Lung (tissue), 12 donors: Measurements from ENCODE around the gene EPS8. TPM values are rescaled to one million over a fixed set of nuclear protein-coding genes. Genes with fewer than 3 reads are reported as not detected.

Experiments used
- ATAC-seq: fragments of 200-7000 bp; cut with Tn5 transposase; one replicate; pipeline ENCODE4 v1.9.1; 2020; ENCODE audit warnings: moderate number of reproducible peaks; ENCODE audit not compliant: insufficient read depth, low FRiP score
- DNase-seq, 3 donors: peaks; one replicate each; pipeline ENCODE4 v3.0.0-alpha.2; 2013 to 2017
- H3K27ac ChIP-seq, 2 donors: one replicate each; pipeline ENCODE4 v1.5.1; 2013; ENCODE audit warnings: mild to moderate bottlenecking in 2 of 2, moderate library complexity in 2 of 2, control low read depth in 1 of 2, inconsistent platforms in 1 of 2, low read depth in 1 of 2, low read length in 1 of 2
- H3K27me3 ChIP-seq, 3 donors: one replicate each; pipeline ENCODE4 v1.5.1; 2013; ENCODE audit warnings: low read length in 2 of 3; ENCODE audit not compliant: control insufficient read depth in 3 of 3, insufficient read depth in 3 of 3
- H3K36me3 ChIP-seq, 4 donors: one replicate each; pipeline ENCODE4 v1.5.1; 2013; ENCODE audit warnings: low read length in 4 of 4, mild to moderate bottlenecking in 1 of 4, moderate library complexity in 1 of 4; ENCODE audit not compliant: control insufficient read depth in 4 of 4, insufficient read depth in 4 of 4
- H3K4me1 ChIP-seq, 5 donors: one replicate each; pipeline ENCODE4 v1.5.1; 2013; ENCODE audit warnings: low read length in 5 of 5, mild to moderate bottlenecking in 2 of 5, moderate library complexity in 1 of 5; ENCODE audit not compliant: control insufficient read depth in 5 of 5, insufficient read depth in 5 of 5
- H3K4me3 ChIP-seq: one replicate; pipeline ENCODE4 v1.5.1; 2013; ENCODE audit warnings: mild to moderate bottlenecking, control low read depth, moderate library complexity
- H3K9ac ChIP-seq, 2 donors: one replicate each; pipeline ENCODE4 v1.5.1; 2013; ENCODE audit warnings: low read length in 2 of 2, control low read depth in 1 of 2; ENCODE audit not compliant: insufficient read depth in 1 of 2
- H3K9me3 ChIP-seq, 4 donors: one replicate each; pipeline ENCODE4 v1.5.1; 2013; ENCODE audit warnings: low read length in 3 of 4, mild to moderate bottlenecking in 1 of 4, moderate library complexity in 1 of 4; ENCODE audit not compliant: control insufficient read depth in 4 of 4, insufficient read depth in 3 of 4
- CTCF ChIP-seq: IDR thresholded peaks from 2 replicates; pipeline ENCODE4 v1.5.1; 2012; ENCODE audit warnings: mild to moderate bottlenecking; ENCODE audit errors: control extremely low read depth, extremely low read depth
- WGBS, 2 donors: extraction: QIAGEN DNeasy Blood & Tissue Kit; methylation state at CpG; one replicate each; pipeline ENCODE4 v1.1.7; 2013; 5-methylcytosine and 5-hydroxymethylcytosine counted together
- polyA plus RNA-seq, 2 donors: library from polyadenylated mRNA; stranded (reverse); fragments of 200-250 nt; gene quantifications; one replicate each; pipeline ENCODE4 v1.2.1, GENCODE V29; 2013
- total RNA-seq, 2 donors: library from RNA; depleted of rRNA in 1 of 2; stranded (reverse); fragments of >200 nt in 1 of 2; gene quantifications; one replicate each; pipeline ENCODE4 v1.2.1, GENCODE V29; 2014 to 2021
- donor health status: control.
- donor health status: control.
- donor health status: Bipolar disorder and iron deficiency.
- donor health status: healthy.
- donor health status: DM: yes; HTN: yes; CAD: no.

EPS8 gene
- total and polyA plus RNA-seq, 4 donors, result 30.1 to 153 (median 48.9) TPM

DNA sequence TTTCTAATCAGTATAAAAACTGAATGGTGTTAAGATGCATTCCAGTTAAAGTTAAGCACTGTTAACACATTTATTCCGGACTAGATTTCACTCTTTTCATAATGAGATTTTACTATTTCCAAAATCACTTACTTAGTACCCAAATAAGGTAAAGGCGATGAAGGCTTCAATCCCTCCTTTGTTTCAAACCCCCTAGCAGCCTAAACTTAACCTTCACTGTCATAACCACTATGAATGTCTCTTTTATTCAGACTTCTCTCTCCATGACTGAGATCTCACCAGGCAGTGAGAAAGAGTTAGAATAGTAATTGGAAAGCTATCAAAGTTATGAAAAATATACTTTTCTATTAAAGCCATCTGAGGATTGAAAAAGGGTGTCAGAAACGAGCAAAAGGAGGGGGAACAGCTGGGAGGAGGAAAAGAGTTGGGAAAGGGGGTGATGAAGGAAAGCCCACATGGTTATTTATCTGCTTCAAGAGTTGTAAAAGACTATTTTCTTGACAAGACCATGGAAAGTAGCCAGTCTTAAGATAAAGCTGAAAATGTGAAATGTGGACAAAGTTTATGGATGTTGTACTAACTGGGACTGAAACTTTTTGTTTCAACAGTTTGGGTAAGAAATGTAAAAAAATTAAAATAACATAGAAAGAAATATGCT, 11.7 kb downstream of the EPS8 start:
- H3K9ac ChIP-seq, result no peak overlapping the region
- no peak for TF ChIP-seq CTCF
- no peak overlapping the region for H3K4me3 ChIP-seq
- DNase-seq (no peak), ATAC-seq (no peak)
- H3K9me3 ChIP-seq, result no peaks in the 10 kb centered on the region
- H3K27ac ChIP-seq, result no peak overlapping the region
- peaks cover 0 to 3% (median 3%) of the 10 kb centered on the region in 5 donors for H3K4me1 ChIP-seq
- H3K36me3 ChIP-seq, result no peaks in the 10 kb centered on the region
- H3K27me3 ChIP-seq, result peaks cover 0 to 4% (median 0%) of the 10 kb centered on the region in 3 donors
- WGBS, 2 donors, result 79 to 89% methylated on average over 3 of the region's 3 CpGs

DNA sequence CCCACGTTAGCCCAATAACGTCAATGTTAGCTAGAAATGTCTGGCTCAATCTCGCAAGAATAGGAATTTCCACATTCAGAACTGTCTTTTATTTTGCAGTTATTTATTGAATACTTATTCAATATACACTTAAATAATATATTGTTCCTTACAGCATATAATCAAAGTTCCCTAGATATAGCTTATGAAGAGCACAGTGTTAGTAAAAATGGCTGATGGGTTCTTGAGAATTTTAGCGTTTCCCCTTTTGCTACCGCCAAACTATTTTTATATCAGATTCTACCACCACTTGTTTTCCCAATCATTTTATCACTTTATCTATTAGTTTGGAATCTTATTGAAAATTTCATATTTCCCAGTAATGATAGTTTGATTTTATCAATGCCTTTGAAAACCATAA, 12.7 kb downstream of the EPS8 start:
- no peak for ATAC-seq
- peaks cover 0 to 3% (median 3%) of the 10 kb centered on the region in 5 donors for H3K4me1 ChIP-seq
- no peak overlapping the region for H3K27ac ChIP-seq
- no peak for DNase-seq
- H3K4me3 ChIP-seq, result no peak overlapping the region
- H3K27me3 ChIP-seq, result peaks cover 0 to 4% (median 0%) of the 10 kb centered on the region in 3 donors
- WGBS, 2 donors, result 96 to 99% methylated on average over 5 of the region's 5 CpGs
- no peak for TF ChIP-seq CTCF
- H3K9ac ChIP-seq, result no peak overlapping the region
- no peaks in the 10 kb centered on the region for H3K9me3 ChIP-seq
- H3K36me3 ChIP-seq, result no peaks in the 10 kb centered on the region

- Histone ChIP-seq H3K4me3 (no peak overlapping the region), H3K9me3 (no peaks in the 10 kb centered on the region), H3K27me3 (peaks cover 0 to 4% (median 0%) of the 10 kb centered on the region in 3 donors), H3K9ac (no peak overlapping the region), H3K27ac (no peak overlapping the region), H3K36me3 (no peaks in the 10 kb centered on the region), H3K4me1 (no peaks in the 10 kb centered on the region)
- 97 to 98% methylated on average over 1 of the region's 1 CpG for WGBS, 2 donors
- ATAC-seq, result no peak
- no peak for TF ChIP-seq CTCF
- no peak for DNase-seq
Observed at GRCh38 chr12:15774819-15775218, 14.4 kb downstream of the EPS8 start.
